Measurements from ENCODE around the gene ZNF385A.

DNA sequence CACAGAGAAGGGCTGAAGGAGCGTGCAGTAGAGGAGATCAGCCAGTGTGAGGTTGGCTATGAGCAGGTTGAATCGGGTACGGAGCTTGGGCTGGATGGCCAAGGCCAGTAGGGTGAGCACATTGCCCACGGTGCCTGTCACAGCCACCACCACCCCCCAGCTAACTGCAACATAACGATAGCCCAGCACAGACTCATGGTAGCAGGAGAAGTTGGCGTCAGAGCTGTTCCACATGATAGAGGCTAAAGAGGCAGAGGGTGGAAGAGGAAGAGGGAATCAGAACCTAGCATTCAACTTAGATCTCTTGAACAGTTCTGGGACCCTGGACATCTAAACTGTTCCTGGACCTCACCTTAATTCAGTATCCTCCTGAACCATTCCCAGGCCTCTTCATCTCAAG is 20.9 kb downstream of the ZNF385A start:
- TF ChIP-seq CTCF (IDR thresholded peaks at IDR 0.05) = no peak
- TF ChIP-seq POLR2A (IDR thresholded peaks at IDR 0.05) = no peak

All from heart left ventricle (tissue), 13 donors.